ENCODE data around the gene ZNF614. TPM values are rescaled to one million over a fixed set of nuclear protein-coding genes. Genes with fewer than 3 reads are reported as not detected.
"Not testable (repeated sequence)": the region's sequence is repeated elsewhere in the genome, so short reads cannot be mapped to it uniquely, and the experiment has no call there.

The ZNF614 gene
- total and polyA plus RNA-seq, 10 of the 15 experiments (the other 5 are each of a cell fraction or from before 2014, with no cell fraction given) = 3.9 to 16.0 (median 9.6) TPM

DNA sequence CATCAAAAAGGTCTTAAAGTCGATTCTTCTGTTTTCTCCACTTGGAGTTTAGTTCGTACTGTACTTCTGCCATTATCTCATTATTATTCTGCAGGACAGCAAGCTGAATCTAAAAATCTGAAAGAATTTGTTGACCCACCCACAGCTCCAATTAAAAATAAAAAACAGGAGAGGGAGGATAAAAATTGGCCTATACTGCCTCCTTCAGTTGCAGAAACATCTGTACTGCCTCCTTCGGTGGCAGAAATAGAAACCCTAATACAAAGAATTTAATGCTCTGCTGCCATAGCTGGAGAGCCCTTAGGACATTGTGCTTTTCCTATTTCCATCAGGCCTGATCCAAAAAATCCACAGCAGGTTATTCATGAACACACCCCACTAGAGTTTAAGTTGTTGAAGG lies 51.3 kb downstream of the ZNF614 start:
- Histone ChIP-seq H3K79me2 (ENCODE audit: control insufficient read depth, insufficient read depth, low read length) (no peaks in the 10 kb centered on the region; the same call in 1 of the 2 replicates), H3K9me3 (replicated peaks; ENCODE audit: control insufficient read depth, insufficient read depth, low read length) (peaks cover 41% of the 10 kb centered on the region), H4K20me1 (ENCODE audit: control insufficient read depth, insufficient read depth) (no peaks in the 10 kb centered on the region), H3K4me1 (ENCODE audit: control insufficient read depth, insufficient read depth, low read length) (no peaks in the 10 kb centered on the region), H3K27ac (ENCODE audit: control insufficient read depth, insufficient read depth) (no peak overlapping the region), H3K4me2 (ENCODE audit: control insufficient read depth, insufficient read depth) (no peak overlapping the region), H3K4me3 (no peak overlapping the region), H3K9ac (ENCODE audit: control insufficient read depth, insufficient read depth, low read length) (no peak overlapping the region), H2AFZ (ENCODE audit: control insufficient read depth, low read depth, low read length) (no peak overlapping the region), H3K36me3 (ENCODE audit: control insufficient read depth in 2 of 2, insufficient read depth in 2 of 2, low read length in 1 of 2) (peaks cover 2 to 8% of the 10 kb centered on the region in 2 experiments), H3K27me3 (replicated peaks in 1 of 2; ENCODE audit: control insufficient read depth in 2 of 2, insufficient read depth in 2 of 2, low read length in 1 of 2) (no peaks in the 10 kb centered on the region)
- in situ Hi-C loops (cut with MboI) (no loop called here), intact Hi-C loops (cut with micrococcal nuclease; ENCODE audit: unreplicated experiment) (no loop called here)
- ChIA-PET SMC1A (ENCODE audit: uncharacterized antibody, unreplicated experiment) (no interaction called here), CTCF (no interaction called here), RAD21 (ENCODE audit: unreplicated experiment) (no interaction called here), POLR2A (no interaction called here)
- DNase-seq (ENCODE audit: low read depth, low spot score) = no peak
- 98% methylated on average over 3 of the region's 3 CpGs for WGBS (ENCODE audit: insufficient coverage, insufficient replicate concordance, low lambda C conversion rate, missing lambda C conversion rate)
- BruUV-seq (replicated peaks) = no TSS peak
- no peak for FAIRE-seq
- no peak for ATAC-seq
- TF ChIP-seq ZNF384 (IDR thresholded peaks at IDR 0.05; ENCODE audit: borderline replicate concordance, low read depth, low read length) (no peak), RB1 (IDR thresholded peaks at IDR 0.05; ENCODE audit: borderline replicate concordance) (no peak), POU2F2 (IDR thresholded peaks at IDR 0.05; ENCODE audit: borderline replicate concordance, low read depth, low read length) (no peak), TARDBP (IDR thresholded peaks at IDR 0.05; ENCODE audit: borderline replicate concordance) (no peak), JUNB (IDR thresholded peaks at IDR 0.05) (no peak), HDAC6 (IDR thresholded peaks at IDR 0.05; ENCODE audit: unreplicated experiment) (no peak), SP1 (IDR thresholded peaks at IDR 0.05; ENCODE audit: low read depth, low read length) (no peak), NR2F1 (conservative IDR thresholded peaks at IDR 0.05) (no peak)
- TF ChIP-seq, protein P1, sequence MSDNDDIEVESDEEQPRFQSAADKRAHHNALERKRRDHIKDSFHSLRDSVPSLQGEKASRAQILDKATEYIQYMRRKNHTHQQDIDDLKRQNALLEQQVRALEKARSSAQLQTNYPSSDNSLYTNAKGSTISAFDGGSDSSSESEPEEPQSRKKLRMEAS (IDR thresholded peaks at IDR 0.05; ENCODE audit: low read depth, low read length) = no peak

DNA sequence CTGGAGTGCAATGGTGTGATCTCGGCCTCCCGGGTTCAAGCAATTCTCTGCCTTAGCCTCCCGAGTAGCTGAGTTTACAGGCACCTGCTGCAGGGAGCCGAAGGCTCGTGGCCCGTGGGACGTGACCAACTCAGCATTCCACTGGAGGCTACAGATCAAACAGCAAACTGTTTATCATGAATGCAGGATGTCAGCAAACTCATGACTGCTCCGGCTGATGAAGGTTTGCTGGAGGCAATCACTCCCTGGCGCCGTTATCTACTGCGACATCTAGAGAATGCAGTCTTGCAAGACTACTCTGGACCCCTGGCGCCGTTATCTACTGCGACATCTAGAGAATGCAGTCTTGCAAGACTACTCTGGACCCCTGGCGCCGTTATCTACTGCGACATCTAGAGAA lies 52.4 kb downstream of the ZNF614 start:
- FAIRE-seq; POLR2A ChIA-PET; H3K4me1 ChIP-seq (ENCODE audit: control insufficient read depth, insufficient read depth, low read length); in situ Hi-C loops (cut with MboI); H3K27me3 ChIP-seq (replicated peaks in 1 of 2; ENCODE audit: control insufficient read depth in 2 of 2, insufficient read depth in 2 of 2, low read length in 1 of 2); H3K4me2 ChIP-seq (ENCODE audit: control insufficient read depth, insufficient read depth); BruUV-seq (replicated peaks); DNase-seq (ENCODE audit: low read depth, low spot score); CTCF ChIA-PET; RAD21 ChIA-PET (ENCODE audit: unreplicated experiment); intact Hi-C loops (cut with micrococcal nuclease; ENCODE audit: unreplicated experiment); H3K9ac ChIP-seq (ENCODE audit: control insufficient read depth, insufficient read depth, low read length); H3K27ac ChIP-seq (ENCODE audit: control insufficient read depth, insufficient read depth); ATAC-seq; H3K79me2 ChIP-seq (ENCODE audit: control insufficient read depth, insufficient read depth, low read length); H4K20me1 ChIP-seq (ENCODE audit: control insufficient read depth, insufficient read depth); H2AFZ ChIP-seq (ENCODE audit: control insufficient read depth, low read depth, low read length); H3K4me3 ChIP-seq; SMC1A ChIA-PET (ENCODE audit: uncharacterized antibody, unreplicated experiment): not testable (repeated sequence)
- peaks cover 2 to 15% of the 10 kb centered on the region in 2 experiments for H3K36me3 ChIP-seq (ENCODE audit: control insufficient read depth in 2 of 2, insufficient read depth in 2 of 2, low read length in 1 of 2)
- WGBS (ENCODE audit: insufficient coverage, insufficient replicate concordance, low lambda C conversion rate, missing lambda C conversion rate) = 96% methylated on average over 17 of the region's 17 CpGs
- peaks cover 47% of the 10 kb centered on the region for H3K9me3 ChIP-seq (replicated peaks; ENCODE audit: control insufficient read depth, insufficient read depth, low read length)

All from GM12878 (cell line).